C4-2B (cell line): Measurements from ENCODE around the gene CPNE9.

ENCODE experiments used
- H3K27ac ChIP-seq: fragments of 450-650 bp; 2 replicates; pipeline ENCODE4 v1.5.1; 2017
- ZFX ChIP-seq: fragments of 450-650 bp; IDR thresholded peaks from 2 replicates; pipeline ENCODE4 v1.6.1; 2017
- TF ChIP-seq, protein P1 (sequence below): fragments of 450-650 bp; conservative IDR thresholded peaks from 2 replicates; pipeline ENCODE4 v1.5.1; 2017; ENCODE audit warnings: mild to moderate bottlenecking

Gene CPNE9

DNA sequence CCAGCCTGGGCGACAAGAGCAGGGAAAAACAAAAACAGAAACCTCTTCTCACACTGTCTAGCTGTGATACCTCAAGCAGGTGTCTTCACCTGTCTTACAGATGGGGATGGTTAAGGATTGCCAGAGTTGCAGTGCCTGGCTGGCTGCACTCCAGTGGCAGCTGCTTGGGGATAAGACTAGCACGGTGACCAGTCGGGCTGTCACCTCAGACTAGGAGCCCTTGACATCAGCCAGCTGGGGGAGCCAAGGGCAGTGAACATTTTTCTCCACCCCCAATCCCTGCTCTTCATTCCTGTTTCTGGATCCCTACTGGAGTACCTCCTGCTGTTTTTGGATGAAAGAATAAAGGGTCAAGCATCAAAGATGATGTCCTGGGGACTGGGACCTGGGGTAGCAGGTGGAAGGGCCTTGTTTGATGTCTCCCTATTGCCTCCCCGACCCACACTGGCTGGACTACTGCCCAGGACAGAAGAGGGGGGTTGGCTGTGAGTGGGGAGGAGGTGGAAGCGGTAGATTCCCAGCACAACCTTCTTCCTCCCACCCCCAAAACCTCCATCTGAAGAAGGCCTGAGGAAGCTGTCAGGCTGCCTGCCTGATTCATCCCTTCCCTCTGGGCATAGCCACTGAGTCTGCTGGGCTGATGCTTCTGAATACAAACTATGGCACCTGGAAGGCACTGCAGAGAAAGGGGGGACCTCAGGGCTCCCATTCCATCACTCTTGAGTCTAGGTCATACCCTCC is 7.0 kb upstream of the CPNE9 start:
- TF ChIP-seq, protein P1, sequence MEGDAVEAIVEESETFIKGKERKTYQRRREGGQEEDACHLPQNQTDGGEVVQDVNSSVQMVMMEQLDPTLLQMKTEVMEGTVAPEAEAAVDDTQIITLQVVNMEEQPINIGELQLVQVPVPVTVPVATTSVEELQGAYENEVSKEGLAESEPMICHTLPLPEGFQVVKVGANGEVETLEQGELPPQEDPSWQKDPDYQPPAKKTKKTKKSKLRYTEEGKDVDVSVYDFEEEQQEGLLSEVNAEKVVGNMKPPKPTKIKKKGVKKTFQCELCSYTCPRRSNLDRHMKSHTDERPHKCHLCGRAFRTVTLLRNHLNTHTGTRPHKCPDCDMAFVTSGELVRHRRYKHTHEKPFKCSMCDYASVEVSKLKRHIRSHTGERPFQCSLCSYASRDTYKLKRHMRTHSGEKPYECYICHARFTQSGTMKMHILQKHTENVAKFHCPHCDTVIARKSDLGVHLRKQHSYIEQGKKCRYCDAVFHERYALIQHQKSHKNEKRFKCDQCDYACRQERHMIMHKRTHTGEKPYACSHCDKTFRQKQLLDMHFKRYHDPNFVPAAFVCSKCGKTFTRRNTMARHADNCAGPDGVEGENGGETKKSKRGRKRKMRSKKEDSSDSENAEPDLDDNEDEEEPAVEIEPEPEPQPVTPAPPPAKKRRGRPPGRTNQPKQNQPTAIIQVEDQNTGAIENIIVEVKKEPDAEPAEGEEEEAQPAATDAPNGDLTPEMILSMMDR: no peak
- TF ChIP-seq ZFX: no peak

DNA sequence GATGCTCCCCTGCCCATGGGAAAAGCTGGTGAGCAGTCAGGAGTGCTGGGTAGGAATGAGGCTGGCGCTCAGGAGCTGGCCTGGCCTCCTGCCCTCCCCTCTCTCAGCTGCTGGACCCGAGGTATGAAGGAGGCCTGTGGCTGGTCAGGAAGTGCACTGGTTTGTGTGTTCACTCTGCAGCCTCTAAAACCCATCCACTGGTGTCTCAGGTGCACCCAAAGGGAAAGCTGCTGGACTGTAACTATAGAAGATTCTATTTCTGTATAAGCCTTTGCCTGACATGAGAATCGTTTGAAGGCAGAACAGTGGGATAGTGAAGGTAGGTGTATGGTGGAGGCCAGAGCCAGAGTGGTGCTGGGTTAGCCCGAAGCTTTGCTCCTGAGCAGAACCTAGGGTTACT is 5.7 kb upstream of the CPNE9 start:
- no peak overlapping the region for H3K27ac ChIP-seq
- TF ChIP-seq ZFX: no peak
- TF ChIP-seq, protein P1: no peak

More for the DNA sequence above, 7.0 kb upstream of the CPNE9 start:
- no peak overlapping the region for H3K27ac ChIP-seq

DNA sequence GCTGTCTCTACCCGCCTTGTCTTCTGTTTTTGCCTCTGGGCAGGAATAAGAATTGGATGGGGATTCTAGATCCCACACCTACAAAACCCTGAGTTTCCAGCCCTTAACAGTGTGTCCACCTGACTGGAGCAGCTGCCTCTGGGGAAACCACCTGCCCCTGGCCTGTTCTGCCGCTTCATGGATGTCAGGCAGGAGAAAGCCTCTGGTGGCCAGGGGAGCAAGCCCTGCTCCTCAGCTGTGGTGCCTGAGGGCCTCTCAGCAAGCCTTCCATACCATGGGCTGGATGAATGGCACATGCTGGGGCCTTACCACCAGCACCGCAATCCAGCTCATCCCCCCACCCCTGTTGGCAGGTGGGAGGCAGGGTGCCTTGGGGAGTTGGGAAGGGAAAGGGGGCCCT is 5.3 kb upstream of the CPNE9 start:
- no peak for TF ChIP-seq ZFX
- TF ChIP-seq, protein P1: no peak

DNA sequence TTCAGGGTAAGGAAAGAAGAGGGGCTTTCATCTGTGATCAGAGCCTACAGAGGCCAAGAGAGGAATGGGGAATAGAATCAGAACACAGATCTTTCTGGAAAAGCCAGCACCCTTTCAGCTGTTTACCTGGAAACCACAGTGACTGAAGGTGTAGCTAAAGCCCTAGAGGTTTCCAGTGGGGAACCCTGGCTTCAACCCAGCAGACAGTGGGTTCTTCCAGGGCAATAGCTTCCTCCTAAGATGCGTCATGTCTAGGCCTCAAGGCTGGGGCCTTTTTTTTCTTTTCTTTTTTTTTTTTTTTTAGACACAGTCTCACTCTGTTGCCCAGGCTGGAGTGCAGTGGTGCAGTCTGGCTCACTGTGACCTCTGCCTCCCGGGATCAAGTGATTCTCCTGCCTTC is 3.1 kb upstream of the CPNE9 start:
- no peak for TF ChIP-seq ZFX
- no peak overlapping the region for H3K27ac ChIP-seq

More for the DNA sequence above, 5.3 kb upstream of the CPNE9 start:
- no peak overlapping the region for H3K27ac ChIP-seq

DNA sequence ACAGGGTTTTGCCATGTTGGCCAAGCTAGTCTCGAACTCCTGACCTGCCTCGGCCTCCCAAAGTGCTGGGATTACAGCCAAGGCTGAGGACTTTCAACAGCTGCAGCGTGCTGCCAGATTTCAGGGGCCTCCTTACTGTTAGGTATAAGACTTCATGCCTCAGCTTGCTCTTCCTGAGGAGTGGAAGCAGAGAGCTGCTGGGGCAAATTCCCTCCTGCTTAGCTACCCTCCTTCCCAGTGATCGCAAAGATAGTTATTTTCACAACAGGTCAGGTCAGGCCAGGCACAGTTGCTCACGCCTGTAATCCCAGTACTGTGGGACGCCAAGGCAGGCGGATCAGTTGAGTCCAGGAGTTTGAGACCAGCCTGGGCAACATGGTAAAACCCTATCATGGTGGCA is 2.6 kb upstream of the CPNE9 start:
- H3K27ac ChIP-seq: no peak overlapping the region
- TF ChIP-seq ZFX: no peak
- TF ChIP-seq, protein P1: no peak

DNA sequence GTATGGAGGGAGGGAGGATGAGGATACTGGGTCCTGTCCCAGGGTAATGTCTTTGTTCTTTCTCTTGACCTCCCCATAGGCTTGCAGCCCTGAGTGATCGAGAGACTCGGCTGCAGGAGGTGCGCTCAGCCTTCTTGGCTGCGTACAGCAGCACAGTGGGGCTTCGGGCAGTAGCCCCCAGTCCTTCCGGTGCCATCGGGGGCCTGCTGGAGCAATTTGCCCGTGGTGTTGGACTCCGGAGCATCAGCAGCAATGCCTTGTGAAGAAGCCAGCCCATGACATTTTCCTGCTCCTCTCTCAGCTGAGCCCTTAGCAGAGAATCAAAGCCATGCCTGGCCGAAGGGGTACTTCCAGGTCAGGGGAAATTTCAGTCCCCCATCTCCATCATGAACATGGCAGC is 1.9 kb upstream of the CPNE9 start:
- TF ChIP-seq, protein P1: no peak
- no peak for TF ChIP-seq ZFX
- no peak overlapping the region for H3K27ac ChIP-seq

DNA sequence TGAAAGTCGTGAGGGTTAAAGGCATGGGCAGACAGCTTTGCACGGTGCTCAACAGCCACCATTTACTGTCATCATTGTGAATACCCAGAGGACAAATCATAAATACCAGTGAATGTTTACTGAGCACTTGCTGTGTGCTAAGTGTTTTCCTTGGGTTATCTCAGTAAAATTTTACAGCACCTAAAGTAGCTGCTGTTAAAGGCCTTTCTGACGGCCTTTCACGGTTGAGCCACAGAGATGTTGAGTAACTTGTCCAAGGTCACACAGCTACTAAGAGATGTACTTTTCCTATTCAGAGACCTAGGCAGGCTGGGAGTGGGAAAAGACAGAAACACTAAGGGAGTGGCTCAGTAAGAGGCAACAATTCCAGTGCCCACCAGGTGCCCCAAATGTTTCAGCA is 393 bp upstream of the CPNE9 start:
- TF ChIP-seq ZFX: no peak
- TF ChIP-seq, protein P1: no peak
- H3K27ac ChIP-seq: no peak overlapping the region
